Mesodermal cell (in vitro differentiated cells): Measurements from ENCODE around the gene LOC128125822.

Source experiments
- H3K27ac ChIP-seq: 2 replicates; pipeline ENCODE4 v1.7.0; 2013; ENCODE audit warnings: mild to moderate bottlenecking, low read depth, low read length, moderate library complexity; ENCODE audit not compliant: severe bottlenecking
- H3K36me3 ChIP-seq: 2 replicates; pipeline ENCODE4 v1.7.1; 2013; ENCODE audit warnings: mild to moderate bottlenecking, low read length, moderate library complexity; ENCODE audit not compliant: control insufficient read depth, insufficient read depth
- H3K4me1 ChIP-seq: one replicate; pipeline ENCODE4 v1.7.1; 2013; ENCODE audit warnings: mild to moderate bottlenecking, low read length; ENCODE audit not compliant: insufficient read depth, control insufficient read depth, poor library complexity, severe bottlenecking
- H3K4me3 ChIP-seq: 2 replicates; pipeline ENCODE4 v1.7.0; 2013; ENCODE audit warnings: low read length, control low read depth, mild to moderate bottlenecking; ENCODE audit not compliant: insufficient read depth, poor library complexity, severe bottlenecking; ENCODE audit errors: extremely low read depth
- H3K9me3 ChIP-seq: 2 replicates; pipeline ENCODE4 v1.7.1; 2013; ENCODE audit warnings: mild to moderate bottlenecking, low read length, moderate library complexity; ENCODE audit not compliant: control insufficient read depth
- WGBS, 2 experiments: methylation state at CpG; one replicate each; pipeline ENCODE4 v1.1.5; 2013; ENCODE audit warnings: missing lambda C conversion rate in 2 of 2; ENCODE audit not compliant: insufficient coverage in 2 of 2; 5-methylcytosine and 5-hydroxymethylcytosine counted together

Gene LOC128125822

GRCh38 chr6:63609231-63609630 lies 37.0 kb downstream of the LOC128125822 start:
- Histone ChIP-seq H3K9me3 (no peaks in the 10 kb centered on the region), H3K4me1 (no peaks in the 10 kb centered on the region), H3K27ac (no peak overlapping the region), H3K36me3 (no peaks in the 10 kb centered on the region), H3K4me3 (no peak overlapping the region)
- WGBS, 2 experiments: no CpG with 5 or more reads among the region's 1 CpG

- Histone ChIP-seq H3K4me1 (no peaks in the 10 kb centered on the region), H3K27ac (no peak overlapping the region), H3K4me3 (no peak overlapping the region), H3K36me3 (no peaks in the 10 kb centered on the region), H3K9me3 (no peaks in the 10 kb centered on the region)
- 86% methylated on average over 1 of the region's 1 CpG; no CpG with 5 or more reads in 1 of the 2 experiments for WGBS, 2 experiments
Measured at GRCh38 chr6:63610944-63611343, 38.7 kb downstream of the LOC128125822 start.

GRCh38 chr6:63611560-63611959 lies 39.3 kb downstream of the LOC128125822 start:
- H3K27ac ChIP-seq: no peak overlapping the region
- whole genome bisulfite sequencing, 2 experiments: no CpG with 5 or more reads among the region's 1 CpG
- H3K36me3 ChIP-seq: no peaks in the 10 kb centered on the region
- no peak overlapping the region for H3K4me3 ChIP-seq
- H3K9me3 ChIP-seq: no peaks in the 10 kb centered on the region
- H3K4me1 ChIP-seq: no peaks in the 10 kb centered on the region

- H3K4me3 ChIP-seq: no peak overlapping the region
- H3K27ac ChIP-seq: no peak overlapping the region
- H3K36me3 ChIP-seq: no peaks in the 10 kb centered on the region
- no peaks in the 10 kb centered on the region for H3K9me3 ChIP-seq
- WGBS, 2 experiments: 94 to 100% methylated on average over 1 of the region's 1 CpG
- no peaks in the 10 kb centered on the region for H3K4me1 ChIP-seq
Measured at GRCh38 chr6:63615590-63615989, 43.3 kb downstream of the LOC128125822 start.
